Activated T-cell treated with anti-CD3 and anti-CD28 coated beads, Interleukin-2, amount 50 U/mL, for 24 hours (primary cell): ENCODE measurements around the gene GSTA3.
A peak's percentile ranks its signal among the peaks of the same experiment; 100 is the strongest.
"Not testable (repeated sequence)": the region's sequence is repeated elsewhere in the genome, so short reads cannot be mapped to it uniquely, and the experiment has no call there.

Experiments
- DNase-seq: peaks from one replicate; pipeline ENCODE4 v3.0.0-alpha.2; 2020
- H3K27ac Mint-ChIP-seq: 2 replicates; pipeline ENCODE4 v1.8.0; 2020; ENCODE audit warnings: mild to moderate bottlenecking, mixed read lengths
- H3K27me3 Mint-ChIP-seq: 2 replicates; pipeline ENCODE4 v1.8.0; 2020; ENCODE audit warnings: mixed read lengths
- H3K36me3 Mint-ChIP-seq: 2 replicates; pipeline ENCODE4 v1.8.0; 2020; ENCODE audit warnings: low read depth, mixed read lengths
- H3K4me1 Mint-ChIP-seq: 2 replicates; pipeline ENCODE4 v1.8.0; 2020; ENCODE audit warnings: low read depth, mixed read lengths
- H3K4me3 Mint-ChIP-seq: 2 replicates; pipeline ENCODE4 v1.8.0; 2020; ENCODE audit warnings: mild to moderate bottlenecking, moderate library complexity, mixed read lengths
- H3K9me3 Mint-ChIP-seq: 2 replicates; pipeline ENCODE4 v1.8.0; 2020; ENCODE audit warnings: mixed read lengths

The GSTA3 gene

DNA sequence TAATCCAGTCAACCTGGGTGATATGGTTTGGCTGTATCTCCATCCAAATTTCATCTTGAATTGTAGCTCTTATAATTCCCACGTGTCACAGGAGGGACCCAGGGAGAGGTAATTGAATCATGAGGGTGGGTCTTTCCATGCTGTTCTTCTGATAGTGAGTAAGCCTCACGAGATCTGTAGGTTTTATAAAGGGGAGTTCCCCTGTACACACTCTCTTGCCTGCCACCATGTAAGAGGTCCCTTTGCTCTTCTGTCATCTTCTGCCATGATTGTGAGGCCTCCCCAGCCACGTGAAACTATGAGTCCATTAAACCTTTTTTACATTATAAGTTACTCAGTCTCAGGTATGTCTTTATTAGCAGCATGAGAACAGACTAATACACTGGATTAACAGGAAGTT, 19.5 kb downstream of the GSTA3 start:
- H3K4me1 Mint-ChIP-seq, result peaks cover 34% of the 10 kb centered on the region
- no peak overlapping the region for H3K27ac Mint-ChIP-seq
- DNase-seq, result no peak
- no peaks in the 10 kb centered on the region for H3K36me3 Mint-ChIP-seq
- no peaks in the 10 kb centered on the region for H3K9me3 Mint-ChIP-seq
- peaks cover 8% of the 10 kb centered on the region for H3K27me3 Mint-ChIP-seq
- no peak overlapping the region for H3K4me3 Mint-ChIP-seq

DNA sequence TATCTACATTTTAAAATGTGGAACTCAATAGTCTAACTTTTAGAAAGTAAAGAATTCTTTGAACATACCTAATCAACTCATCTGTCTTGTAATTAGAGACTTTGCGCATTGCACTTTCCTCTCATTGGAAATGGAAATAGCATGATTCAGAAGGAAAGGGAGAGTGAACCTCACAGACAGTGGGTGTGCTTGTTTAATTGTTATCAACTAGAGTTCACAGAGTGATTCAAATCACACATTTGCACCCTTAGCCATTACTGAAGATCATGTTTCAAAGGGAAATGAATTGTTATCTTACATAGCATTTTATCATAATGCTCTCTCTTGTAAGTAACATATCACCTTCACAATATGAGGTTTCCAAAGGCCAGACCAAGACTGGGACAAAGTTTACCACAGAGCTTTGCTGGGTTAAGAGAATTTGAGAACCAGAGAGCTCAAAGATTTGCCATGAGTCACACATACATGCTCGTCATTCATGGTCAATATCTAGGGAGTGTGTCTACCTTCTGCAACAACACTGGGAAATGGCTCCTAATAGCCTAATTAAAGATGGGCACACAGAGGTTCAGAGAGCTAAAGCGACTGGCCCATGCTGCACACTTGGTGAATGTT, 21.5 kb downstream of the GSTA3 start:
- no peak for DNase-seq
- peak overlapping the region; percentile 73 for H3K27ac Mint-ChIP-seq

DNA sequence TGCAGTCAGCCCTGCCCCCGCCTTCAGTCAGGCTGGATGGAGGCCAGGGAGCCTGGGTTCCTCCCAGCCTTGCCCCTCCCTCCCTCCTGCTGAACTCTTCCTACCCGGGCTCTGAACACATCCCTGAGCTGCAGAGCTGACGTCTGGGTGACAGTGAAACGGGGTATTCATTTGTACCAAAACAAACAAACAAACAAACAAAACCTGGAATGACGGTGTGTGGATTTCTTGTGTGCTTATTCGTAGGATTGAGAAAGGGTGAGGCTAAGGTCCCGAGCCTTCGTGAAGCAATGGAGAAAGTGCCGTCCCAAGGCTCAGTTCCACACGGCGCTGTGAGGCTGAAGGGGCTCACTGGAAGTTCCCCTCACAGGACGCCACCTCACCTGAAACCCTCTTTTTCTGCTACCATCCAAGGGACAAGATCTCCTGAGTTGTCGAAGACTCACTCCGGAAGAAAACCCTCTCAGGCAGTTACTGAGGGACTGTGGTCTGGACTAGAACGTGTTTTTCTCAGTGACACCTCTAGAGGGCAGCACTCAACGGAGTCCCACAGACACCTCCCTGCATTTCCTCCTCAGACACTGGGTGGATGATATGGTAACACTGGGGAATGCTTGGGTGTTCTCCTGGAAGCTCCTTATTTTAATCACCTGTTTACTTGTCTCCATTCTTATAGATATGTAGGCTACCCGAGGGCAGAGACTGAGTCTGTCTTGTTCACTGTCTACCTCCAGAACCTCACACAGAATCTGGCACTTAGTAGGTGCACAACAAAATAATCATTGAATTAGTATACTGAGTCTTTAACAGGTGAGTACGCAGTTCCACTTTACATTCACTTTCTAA, 27.3 kb downstream of the GSTA3 start:
- Mint-ChIP-seq H3K9me3 (no peaks in the 10 kb centered on the region), H3K4me1 (peaks cover 21% of the 10 kb centered on the region), H3K27me3 (peaks cover 2% of the 10 kb centered on the region), H3K4me3 (peak overlapping the region; percentile 76), H3K27ac (peak overlapping the region; percentile 66), H3K36me3 (no peaks in the 10 kb centered on the region)
- peak; percentile 69 for DNase-seq

More for the DNA sequence above, 21.5 kb downstream of the GSTA3 start:
- H3K27me3 Mint-ChIP-seq, result peaks cover 8% of the 10 kb centered on the region
- no peaks in the 10 kb centered on the region for H3K9me3 Mint-ChIP-seq
- H3K4me3 Mint-ChIP-seq, result no peak overlapping the region
- no peaks in the 10 kb centered on the region for H3K36me3 Mint-ChIP-seq
- H3K4me1 Mint-ChIP-seq, result peaks cover 29% of the 10 kb centered on the region

DNA sequence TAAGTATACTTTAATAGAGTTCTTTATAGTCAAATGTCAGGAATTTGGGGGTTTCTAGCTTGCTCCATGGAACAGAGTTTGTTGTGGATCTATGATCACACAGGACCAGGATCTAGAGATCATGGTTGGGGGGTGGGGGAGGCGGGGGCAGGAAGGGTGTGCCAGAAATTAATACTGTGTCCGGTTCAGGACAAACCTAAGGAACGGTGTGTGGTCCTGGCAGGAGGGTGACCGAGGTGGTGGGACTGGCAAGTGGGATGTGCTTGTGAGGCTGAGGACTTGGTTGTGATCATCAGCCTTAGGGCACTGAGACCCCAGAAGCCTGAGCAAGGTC, 27.9 kb downstream of the GSTA3 start:
- H3K27me3 Mint-ChIP-seq, result peaks cover 2% of the 10 kb centered on the region
- peak overlapping the region; percentile 76 for H3K4me3 Mint-ChIP-seq
- peaks cover 25% of the 10 kb centered on the region for H3K4me1 Mint-ChIP-seq
- DNase-seq, result no peak
- H3K36me3 Mint-ChIP-seq, result no peaks in the 10 kb centered on the region
- no peaks in the 10 kb centered on the region for H3K9me3 Mint-ChIP-seq
- no peak overlapping the region for H3K27ac Mint-ChIP-seq

DNA sequence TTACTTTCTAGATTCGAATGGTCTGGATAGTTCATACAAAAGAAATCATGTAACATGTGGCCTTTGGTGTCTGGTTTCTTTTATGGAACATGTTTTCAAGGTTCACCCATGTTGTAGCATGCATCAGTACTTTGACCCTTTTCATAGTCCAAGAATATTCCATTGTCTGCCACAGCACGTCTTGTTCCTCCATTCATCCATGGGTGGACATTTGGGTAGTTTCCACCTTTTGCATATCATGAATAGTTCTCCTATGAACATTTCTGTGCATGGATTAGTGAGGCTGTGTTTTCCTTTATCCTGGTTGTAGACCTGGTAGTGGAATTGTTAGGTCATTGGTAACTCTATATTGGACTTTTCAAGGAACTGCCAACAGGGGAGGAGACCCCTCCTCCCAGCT, 31.7 kb downstream of the GSTA3 start:
- H3K4me1 Mint-ChIP-seq, result peaks cover 17% of the 10 kb centered on the region
- H3K36me3 Mint-ChIP-seq, result no peaks in the 10 kb centered on the region
- no peaks in the 10 kb centered on the region for H3K9me3 Mint-ChIP-seq
- no peak overlapping the region for H3K4me3 Mint-ChIP-seq
- peaks cover 2% of the 10 kb centered on the region for H3K27me3 Mint-ChIP-seq
- no peak overlapping the region for H3K27ac Mint-ChIP-seq
- no peak for DNase-seq

DNA sequence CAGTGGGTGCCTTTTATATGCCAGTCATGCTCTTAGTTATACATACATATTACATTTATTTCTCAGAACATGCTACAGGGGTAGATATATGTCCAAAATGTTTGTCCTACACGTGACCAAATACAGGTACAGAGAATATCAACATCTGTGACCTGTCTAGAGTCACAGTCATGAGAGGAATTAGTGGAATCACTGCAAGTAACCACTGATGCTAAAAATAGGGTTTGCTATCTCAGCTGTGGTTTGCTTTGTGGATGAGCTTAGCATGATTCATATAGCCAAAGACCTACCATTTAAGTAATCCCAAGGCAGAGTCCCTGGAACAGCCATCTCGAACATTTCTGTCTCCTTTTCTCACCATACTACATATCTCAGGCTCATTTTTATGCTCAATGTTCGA, 32.3 kb downstream of the GSTA3 start:
- no peak for DNase-seq
- Mint-ChIP-seq H3K9me3 (no peaks in the 10 kb centered on the region), H3K4me3 (no peak overlapping the region), H3K27me3 (peaks cover 2% of the 10 kb centered on the region), H3K36me3 (no peaks in the 10 kb centered on the region), H3K4me1 (peaks cover 13% of the 10 kb centered on the region), H3K27ac (no peak overlapping the region)

DNA sequence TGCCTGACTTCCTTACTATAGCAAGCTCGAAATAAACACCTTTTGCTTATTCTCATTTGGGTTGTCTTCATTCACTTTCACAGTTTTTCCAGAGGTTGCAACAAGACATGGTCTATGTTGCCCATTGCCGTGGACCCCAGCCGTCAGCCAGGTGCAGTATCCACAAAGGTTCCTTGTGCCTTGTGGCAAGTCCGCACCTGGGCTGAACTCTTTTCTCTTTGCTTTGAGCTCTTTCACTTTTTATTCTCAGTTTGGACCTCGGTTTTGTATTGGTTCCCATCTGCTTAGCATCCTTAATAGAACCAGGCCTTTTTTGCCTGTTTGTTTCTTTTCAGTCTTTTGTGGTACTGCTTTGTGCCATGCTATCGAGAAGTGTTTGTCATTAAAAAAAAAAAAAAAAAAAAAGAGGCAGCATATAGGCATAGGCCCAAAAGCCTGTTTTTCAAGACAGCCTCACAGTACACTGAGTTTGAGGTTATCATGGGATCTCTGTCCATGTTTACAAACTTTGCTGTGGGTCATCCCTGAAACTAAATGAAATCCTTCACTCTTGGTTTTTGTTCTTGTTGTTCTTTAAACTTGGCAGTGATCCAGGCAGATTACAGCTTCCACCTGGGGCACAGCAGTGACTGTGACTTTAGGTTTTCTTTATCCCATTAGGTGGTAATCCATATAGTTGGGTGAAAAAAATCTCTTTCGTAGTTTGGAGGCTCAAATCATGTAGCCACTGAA, 33.3 kb downstream of the GSTA3 start:
- Mint-ChIP-seq H3K27me3 (no peaks in the 10 kb centered on the region), H3K27ac (no peak overlapping the region), H3K36me3 (no peaks in the 10 kb centered on the region), H3K9me3 (no peaks in the 10 kb centered on the region), H3K4me1 (peaks cover 9% of the 10 kb centered on the region), H3K4me3 (no peak overlapping the region)
- no peak for DNase-seq

DNA sequence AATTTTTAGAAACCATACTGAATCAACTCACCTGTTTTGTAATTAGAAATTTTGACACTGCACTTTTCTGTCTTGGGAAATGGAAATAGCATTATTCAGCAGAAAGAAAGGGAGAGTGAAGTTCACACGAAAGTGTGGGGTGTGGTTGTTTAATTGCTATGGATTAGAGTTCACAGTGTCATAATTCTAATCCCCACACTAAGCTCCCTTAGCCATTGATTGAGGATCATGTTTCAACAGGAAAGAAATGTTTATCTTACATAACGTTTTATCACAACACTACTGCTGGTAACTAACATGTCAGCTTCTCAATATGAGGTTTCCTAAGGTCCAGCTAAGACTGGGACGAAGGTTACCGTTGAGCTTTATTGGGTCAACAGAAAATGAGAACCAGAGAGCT, 37.5 kb downstream of the GSTA3 start:
- no peak overlapping the region for H3K4me3 Mint-ChIP-seq
- no peaks in the 10 kb centered on the region for H3K27me3 Mint-ChIP-seq
- no peaks in the 10 kb centered on the region for H3K36me3 Mint-ChIP-seq
- DNase-seq, result no peak
- no peak overlapping the region for H3K27ac Mint-ChIP-seq
- H3K9me3 Mint-ChIP-seq, result no peaks in the 10 kb centered on the region
- H3K4me1 Mint-ChIP-seq, result peaks cover 2% of the 10 kb centered on the region

DNA sequence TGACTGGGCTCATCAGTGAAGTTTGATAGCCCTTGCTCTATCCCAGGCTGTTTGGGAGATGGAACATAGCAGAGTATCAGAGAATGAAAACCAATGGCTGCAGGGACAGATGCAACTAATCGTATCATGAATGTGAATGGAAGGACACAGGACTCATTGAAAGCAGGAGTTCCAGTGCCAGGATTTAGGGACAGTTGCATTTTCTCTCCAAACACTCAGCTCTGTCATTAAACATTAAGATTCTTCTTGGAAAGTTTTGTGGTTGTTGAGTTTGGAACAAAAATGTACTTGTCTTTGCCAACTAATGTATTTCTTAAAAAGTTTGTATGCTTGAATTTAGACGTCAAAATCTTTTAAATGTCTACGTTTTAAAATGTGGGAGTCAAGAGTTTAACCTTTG, 37.9 kb downstream of the GSTA3 start:
- H3K4me3 Mint-ChIP-seq, result no peak overlapping the region
- no peak for DNase-seq
- no peak overlapping the region for H3K27ac Mint-ChIP-seq
- H3K36me3 Mint-ChIP-seq, result no peaks in the 10 kb centered on the region
- no peaks in the 10 kb centered on the region for H3K27me3 Mint-ChIP-seq
- H3K4me1 Mint-ChIP-seq, result no peaks in the 10 kb centered on the region
- no peaks in the 10 kb centered on the region for H3K9me3 Mint-ChIP-seq

DNA sequence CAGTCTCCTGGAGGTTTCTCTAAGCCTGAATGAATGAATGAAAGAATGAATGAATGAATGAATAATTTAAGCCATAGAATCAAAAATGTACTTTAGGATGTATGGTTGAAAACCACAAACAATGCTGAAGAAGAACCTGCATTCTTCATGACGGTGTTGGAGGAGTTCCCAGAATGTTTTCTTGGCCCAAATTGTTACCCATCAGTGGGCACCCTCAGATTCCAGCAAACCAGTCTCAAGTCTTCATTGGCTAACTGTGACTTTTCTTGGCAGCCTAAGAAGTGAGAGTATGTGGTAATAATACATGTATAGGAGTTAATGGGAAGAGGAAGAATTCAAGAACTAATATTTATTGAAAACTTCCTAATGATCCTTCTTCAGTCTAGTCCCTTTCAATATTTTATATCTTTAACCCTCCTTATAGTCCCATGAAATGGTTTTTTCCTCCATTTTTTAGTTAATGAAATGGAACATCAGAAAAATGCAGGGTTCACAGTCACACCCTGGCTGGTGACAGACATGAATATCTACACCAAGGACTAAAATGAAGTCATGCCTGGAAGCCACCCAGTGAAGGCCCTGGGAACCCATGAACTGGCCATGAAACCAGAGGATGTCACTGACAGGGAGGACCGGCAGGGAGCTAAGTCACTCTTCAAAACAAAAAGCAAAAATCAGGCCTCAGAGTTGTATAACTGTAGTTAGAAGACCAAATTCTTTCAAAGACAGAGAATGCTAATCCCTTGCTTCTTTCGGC, 39.0 kb downstream of the GSTA3 start:
- not testable (repeated sequence) for H3K36me3 Mint-ChIP-seq, H3K4me3 Mint-ChIP-seq, H3K9me3 Mint-ChIP-seq, H3K4me1 Mint-ChIP-seq, DNase-seq, H3K27ac Mint-ChIP-seq, H3K27me3 Mint-ChIP-seq

DNA sequence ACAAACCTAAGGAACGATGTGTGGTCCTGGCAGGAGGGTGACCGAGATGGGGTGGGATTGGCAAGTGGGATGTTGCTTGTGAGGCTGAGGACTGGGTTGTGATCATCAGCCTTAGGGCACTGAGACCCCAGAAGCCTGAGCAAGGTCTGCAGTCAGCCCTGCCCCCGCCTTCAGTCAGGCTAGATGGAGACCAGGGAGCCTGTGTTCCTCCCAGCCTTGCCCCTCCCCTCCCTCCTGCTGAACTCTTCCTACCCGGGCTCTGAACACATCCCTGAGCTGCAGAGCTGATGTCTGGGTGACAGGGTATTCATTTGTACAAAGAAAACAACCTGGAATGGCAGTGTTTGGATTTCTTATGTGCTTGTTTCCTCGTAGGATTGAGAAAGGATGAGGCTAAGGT, 40.6 kb downstream of the GSTA3 start:
- not testable (repeated sequence) for H3K9me3 Mint-ChIP-seq, H3K4me1 Mint-ChIP-seq, DNase-seq, H3K27me3 Mint-ChIP-seq, H3K4me3 Mint-ChIP-seq, H3K36me3 Mint-ChIP-seq, H3K27ac Mint-ChIP-seq

DNA sequence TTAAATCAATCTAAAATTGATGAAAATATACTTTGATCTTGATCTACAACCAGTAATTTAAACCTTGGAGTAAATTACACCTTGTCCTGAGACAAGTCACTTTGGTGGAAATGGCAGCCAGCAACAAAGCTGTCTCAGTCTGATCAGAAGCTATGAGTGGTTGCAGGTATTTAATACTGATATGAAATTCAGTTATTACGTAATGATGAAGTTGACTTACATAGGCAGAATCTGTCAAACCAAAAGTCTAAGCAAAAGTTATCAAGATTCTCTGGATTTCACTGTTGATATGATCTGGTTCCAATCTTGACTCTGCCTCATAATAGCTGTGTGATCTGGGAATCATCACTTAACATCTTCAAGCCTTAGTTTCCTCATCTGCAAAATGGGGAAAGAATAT, 41.3 kb downstream of the GSTA3 start:
- Mint-ChIP-seq H3K4me3 (no peak overlapping the region), H3K4me1 (no peaks in the 10 kb centered on the region), H3K27me3 (peaks cover 9% of the 10 kb centered on the region), H3K27ac (no peak overlapping the region), H3K9me3 (no peaks in the 10 kb centered on the region), H3K36me3 (no peaks in the 10 kb centered on the region)
- DNase-seq, result no peak

DNA sequence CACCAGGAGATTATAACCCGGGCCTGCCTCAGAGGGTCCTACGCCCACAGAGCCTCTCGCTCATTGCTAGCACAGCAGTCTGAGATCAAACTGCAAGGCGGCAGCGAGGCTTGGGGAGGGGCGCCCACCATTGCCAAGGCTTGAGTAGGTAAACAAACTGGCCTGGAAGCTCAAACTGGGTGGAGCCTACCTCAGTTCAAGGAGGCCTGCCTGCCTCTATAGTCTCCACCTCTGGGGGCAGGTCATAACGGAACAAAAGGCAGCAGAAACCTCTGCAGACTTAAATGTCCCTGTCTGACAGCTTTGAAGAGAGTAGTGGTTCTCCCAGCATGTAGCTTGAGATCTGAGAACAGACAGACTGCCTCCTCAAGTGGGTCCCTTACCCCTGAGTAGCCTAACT, 48.3 kb downstream of the GSTA3 start:
- peaks cover 62% of the 10 kb centered on the region for H3K27me3 Mint-ChIP-seq
- not testable (repeated sequence) for H3K4me3 Mint-ChIP-seq, H3K36me3 Mint-ChIP-seq, DNase-seq, H3K27ac Mint-ChIP-seq, H3K9me3 Mint-ChIP-seq, H3K4me1 Mint-ChIP-seq

DNA sequence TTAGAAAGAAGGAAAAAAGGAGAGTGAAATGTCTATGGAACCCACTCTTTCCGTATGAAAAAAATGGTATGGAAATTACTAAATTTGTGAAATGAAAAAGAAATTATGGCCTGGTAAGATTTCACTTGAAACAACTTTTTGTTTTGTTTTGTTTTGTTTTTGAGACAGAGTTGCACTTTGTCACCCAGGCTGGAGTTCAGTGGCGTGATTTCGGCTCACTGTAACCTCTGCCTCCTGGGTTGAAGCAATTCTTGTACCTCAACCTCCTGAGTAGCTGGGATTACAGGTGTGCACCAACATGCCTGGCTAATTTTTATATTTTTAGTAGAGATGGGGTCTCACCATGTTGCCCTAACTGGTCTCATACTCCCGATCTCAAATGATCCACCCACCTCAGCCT, 51.1 kb downstream of the GSTA3 start:
- Mint-ChIP-seq H3K9me3 (no peaks in the 10 kb centered on the region), H3K4me3 (no peak overlapping the region), H3K36me3 (no peaks in the 10 kb centered on the region), H3K27ac (no peak overlapping the region), H3K27me3 (peaks cover 77% of the 10 kb centered on the region), H3K4me1 (no peaks in the 10 kb centered on the region)
- no peak for DNase-seq
